KOPT-K1 (cell line): ENCODE results near the gene ZNF148.

Experiments
- H3K27ac ChIP-seq: fragments of 200-600 bp; sonication (generic); 2 replicates; pipeline ENCODE4 v1.5.1; 2016; ENCODE audit warnings: antibody characterized with exemption, mild to moderate bottlenecking, low read depth, low read length; ENCODE audit not compliant: poor library complexity, severe bottlenecking
- H3K36me3 ChIP-seq: fragments of 200-600 bp; sonication (generic); 2 replicates; pipeline ENCODE4 v1.5.1; 2017; ENCODE audit warnings: antibody characterized with exemption, mild to moderate bottlenecking, low read length, moderate library complexity; ENCODE audit not compliant: insufficient read depth
- H3K9me3 ChIP-seq: fragments of 200-600 bp; sonication (generic); 2 replicates; pipeline ENCODE4 v1.5.1; 2017; ENCODE audit warnings: antibody characterized with exemption, low read length, mild to moderate bottlenecking; ENCODE audit not compliant: insufficient read depth, poor library complexity, severe bottlenecking

Gene ZNF148

GRCh38 chr3:125214738-125215137, 160.4 kb downstream of the ZNF148 start:
- Histone ChIP-seq H3K36me3 (no peaks in the 10 kb centered on the region), H3K9me3 (no peaks in the 10 kb centered on the region), H3K27ac (no peak overlapping the region)

GRCh38 chr3:125213946-125214542, 161.1 kb downstream of the ZNF148 start:
- no peaks in the 10 kb centered on the region for H3K36me3 ChIP-seq
- H3K9me3 ChIP-seq = no peaks in the 10 kb centered on the region
- no peak overlapping the region for H3K27ac ChIP-seq

- Histone ChIP-seq H3K9me3 (no peaks in the 10 kb centered on the region), H3K27ac (no peak overlapping the region), H3K36me3 (no peaks in the 10 kb centered on the region)
Observed at GRCh38 chr3:125213364-125213755, 161.8 kb downstream of the ZNF148 start.

GRCh38 chr3:125212509-125213363, 162.4 kb downstream of the ZNF148 start, which contains the start of gene SLC12A8:
TSS of gene SLC12A8 (minus strand) at chr3:125212748. CDS start at chr3:125211349, 1,399 bp downstream.
- H3K36me3 ChIP-seq = no peaks in the 10 kb centered on the region
- no peak within 1 kb of the TSS for H3K27ac ChIP-seq
- H3K9me3 ChIP-seq = no peaks in the 10 kb centered on the region

- Histone ChIP-seq H3K36me3 (no peaks in the 10 kb centered on the region), H3K9me3 (no peaks in the 10 kb centered on the region), H3K27ac (no peak overlapping the region)
Observed at GRCh38 chr3:125212091-125212508, 163.0 kb downstream of the ZNF148 start.

GRCh38 chr3:125211523-125212090, 163.5 kb downstream of the ZNF148 start:
- Histone ChIP-seq H3K36me3 (no peaks in the 10 kb centered on the region), H3K27ac (no peak overlapping the region), H3K9me3 (no peaks in the 10 kb centered on the region)

GRCh38 chr3:125207949-125208568, 167.1 kb downstream of the ZNF148 start:
- H3K27ac ChIP-seq = no peak overlapping the region
- no peaks in the 10 kb centered on the region for H3K9me3 ChIP-seq
- H3K36me3 ChIP-seq = no peaks in the 10 kb centered on the region

- Histone ChIP-seq H3K9me3 (no peaks in the 10 kb centered on the region), H3K36me3 (no peaks in the 10 kb centered on the region)
Observed at GRCh38 chr3:125207507-125207906, 167.6 kb downstream of the ZNF148 start.

GRCh38 chr3:125206934-125207333, 168.2 kb downstream of the ZNF148 start:
- H3K27ac ChIP-seq = no peak overlapping the region
- no peaks in the 10 kb centered on the region for H3K9me3 ChIP-seq
- no peaks in the 10 kb centered on the region for H3K36me3 ChIP-seq

More at GRCh38 chr3:125207507-125207906, 167.6 kb downstream of the ZNF148 start:
- H3K27ac ChIP-seq = no peak overlapping the region

- Histone ChIP-seq H3K27ac (no peak overlapping the region), H3K36me3 (no peaks in the 10 kb centered on the region), H3K9me3 (no peaks in the 10 kb centered on the region)
Observed at GRCh38 chr3:125203731-125204130, 171.4 kb downstream of the ZNF148 start.

- no peak overlapping the region for H3K27ac ChIP-seq
- no peaks in the 10 kb centered on the region for H3K9me3 ChIP-seq
- H3K36me3 ChIP-seq = no peaks in the 10 kb centered on the region
Observed at GRCh38 chr3:125202197-125202596, 172.9 kb downstream of the ZNF148 start.

GRCh38 chr3:125200731-125201139, 174.4 kb downstream of the ZNF148 start:
- H3K27ac ChIP-seq = no peak overlapping the region
- no peaks in the 10 kb centered on the region for H3K36me3 ChIP-seq
- no peaks in the 10 kb centered on the region for H3K9me3 ChIP-seq

- no peaks in the 10 kb centered on the region for H3K36me3 ChIP-seq
- no peak overlapping the region for H3K27ac ChIP-seq
- no peaks in the 10 kb centered on the region for H3K9me3 ChIP-seq
Observed at GRCh38 chr3:125194849-125195601, 180.1 kb downstream of the ZNF148 start.

GRCh38 chr3:125194061-125194848, 180.9 kb downstream of the ZNF148 start:
- Histone ChIP-seq H3K36me3 (no peaks in the 10 kb centered on the region), H3K27ac (no peak overlapping the region), H3K9me3 (no peaks in the 10 kb centered on the region)
